RWPE1 (cell line): ENCODE results near the gene RNF130.
"Not testable (repeated sequence)": the region's sequence is repeated elsewhere in the genome, so short reads cannot be mapped to it uniquely, and the experiment has no call there.

Experiments used
- CTCF ChIA-PET: fragments of 350-600 bp; sonication (Branson Sonifier 250); formaldehyde crosslinking; extraction: SDS; loops from one replicate; lab custom pipeline; 2021; lab: Yijun Ruan, JAX
- POLR2A ChIA-PET: fragments of 400-600 bp; formaldehyde crosslinking; extraction: SDS; loops from one replicate; lab custom pipeline; 2020; ENCODE audit warnings: antibody characterized with exemption; ENCODE audit not compliant: low non-redundant PET; lab: Yijun Ruan, JAX
- DNase-seq: peaks from one replicate; pipeline ENCODE4 v3.0.0; 2012; ENCODE audit warnings: low spot score
- H3K27ac ChIP-seq: fragments of 450-650 bp; 2 replicates; pipeline ENCODE4 v1.5.1; 2017
- CTCF ChIP-seq: fragments of 450-650 bp; conservative IDR thresholded peaks from 2 replicates; pipeline ENCODE4 v1.5.1; 2017; ENCODE audit warnings: low read depth, mild to moderate bottlenecking

RNF130 gene

DNA sequence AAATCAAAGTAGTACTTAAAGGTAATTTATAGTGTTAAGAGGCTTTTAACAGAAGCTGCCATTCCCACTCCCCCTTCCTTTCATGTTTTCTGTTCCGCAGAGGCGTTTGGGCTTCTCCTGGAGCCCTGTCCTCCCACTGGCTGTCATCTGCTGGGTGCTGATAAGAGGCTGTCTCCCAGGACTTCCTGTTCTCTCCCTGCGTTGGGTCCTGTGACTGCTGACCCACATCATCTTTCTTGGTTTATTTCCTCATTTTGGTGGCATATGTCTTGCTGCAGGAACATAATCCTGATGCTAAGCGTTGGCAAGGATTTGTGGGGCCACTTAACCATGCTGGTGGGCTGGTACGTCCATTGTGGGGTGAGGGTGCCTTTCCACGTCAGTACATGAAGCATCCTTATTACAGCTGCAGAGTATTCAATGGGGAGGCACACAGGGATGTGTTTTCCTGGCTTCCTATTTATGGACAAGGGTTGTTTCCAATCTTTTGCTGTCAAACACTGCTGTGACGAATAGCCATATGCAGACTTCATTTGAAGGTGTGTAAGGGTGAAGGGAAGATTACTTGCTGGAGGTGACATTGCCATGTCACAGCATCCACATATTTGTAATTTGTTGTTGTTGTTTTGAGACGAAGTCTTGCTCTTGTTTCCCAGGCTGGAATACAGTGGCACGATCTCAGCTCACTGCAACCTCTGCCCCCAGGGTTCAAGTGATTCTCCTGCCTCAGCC is 22.3 kb upstream of the RNF130 start:
- CTCF ChIA-PET = interaction anchor here (0.6 kb wide), 1 partner anchor 137 kb away, joined by 4 read pairs; no protein-coding TSS in a partner anchor
- no peak for DNase-seq
- H3K27ac ChIP-seq = no peak overlapping the region
- POLR2A ChIA-PET = no interaction called here
- no peak for TF ChIP-seq CTCF

DNA sequence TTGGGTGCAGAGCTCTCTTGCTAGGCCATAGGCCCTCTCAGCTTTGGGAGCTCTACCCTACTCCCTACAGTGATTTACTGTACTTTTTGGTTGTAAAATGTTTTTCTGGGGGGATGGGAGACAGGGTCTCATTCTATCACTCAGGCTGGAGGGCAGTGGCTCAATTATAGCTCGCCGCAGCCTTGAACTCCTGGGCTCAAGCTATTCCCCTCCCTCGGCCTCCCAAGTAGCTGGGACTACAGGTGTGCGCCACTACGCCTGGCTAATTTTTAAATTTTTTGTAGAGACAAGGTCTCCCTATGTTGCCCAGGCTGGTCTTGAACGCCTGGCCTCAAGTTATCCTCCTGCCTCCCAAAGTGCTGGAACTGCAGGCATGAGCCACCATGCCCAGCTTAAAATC is 21.7 kb upstream of the RNF130 start:
- no peak for TF ChIP-seq CTCF
- DNase-seq = no peak
- POLR2A ChIA-PET = no interaction called here
- CTCF ChIA-PET = no interaction called here
- no peak overlapping the region for H3K27ac ChIP-seq

DNA sequence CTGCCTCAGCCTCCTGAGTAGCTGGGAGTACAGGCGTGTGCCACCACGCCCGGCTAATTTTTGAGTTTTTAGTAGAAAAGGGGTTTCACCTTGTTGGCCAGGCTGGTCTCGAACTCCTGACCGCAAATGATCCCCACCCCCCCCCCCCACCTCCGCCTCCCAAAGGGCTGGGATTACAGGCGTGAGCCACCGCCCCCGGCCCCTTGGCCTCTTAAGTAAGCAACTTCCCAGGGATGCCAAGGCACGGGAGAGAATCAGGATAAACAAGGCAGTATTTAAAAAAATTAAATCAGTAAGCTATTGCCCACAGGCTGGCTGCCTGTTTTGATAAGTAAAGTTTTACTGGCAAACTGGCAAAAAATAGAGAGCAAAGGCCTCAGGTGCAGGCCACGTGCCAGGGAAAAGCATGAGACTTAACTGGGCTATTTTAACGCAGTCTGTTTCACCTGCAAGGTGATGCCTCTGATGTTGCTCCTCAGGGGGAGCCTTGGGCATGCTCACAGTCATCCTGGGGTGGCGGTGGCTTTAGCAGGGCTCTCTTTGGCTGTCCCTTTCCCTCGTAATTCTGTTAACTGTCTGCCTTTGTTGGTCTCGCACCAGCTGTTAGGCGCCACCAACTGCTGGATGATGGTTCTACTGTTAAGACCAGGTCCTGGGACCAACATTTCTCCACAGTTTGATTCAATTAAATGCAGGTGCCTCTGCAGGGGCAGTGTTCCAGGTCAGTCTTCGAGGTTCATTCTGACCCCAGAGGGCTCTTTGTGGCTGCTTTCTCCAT is 19.4 kb upstream of the RNF130 start:
- TF ChIP-seq CTCF = peak; percentile 20
- no peak overlapping the region for H3K27ac ChIP-seq
- POLR2A ChIA-PET = no interaction called here
- CTCF ChIA-PET = interaction anchor here (0.5 to 1.8 kb wide), 11 partner anchors 11 to 842 kb away, joined by 3 to 7 read pairs (median 4); partner anchors contain the start of gene RASGEF1C
- no peak for DNase-seq

DNA sequence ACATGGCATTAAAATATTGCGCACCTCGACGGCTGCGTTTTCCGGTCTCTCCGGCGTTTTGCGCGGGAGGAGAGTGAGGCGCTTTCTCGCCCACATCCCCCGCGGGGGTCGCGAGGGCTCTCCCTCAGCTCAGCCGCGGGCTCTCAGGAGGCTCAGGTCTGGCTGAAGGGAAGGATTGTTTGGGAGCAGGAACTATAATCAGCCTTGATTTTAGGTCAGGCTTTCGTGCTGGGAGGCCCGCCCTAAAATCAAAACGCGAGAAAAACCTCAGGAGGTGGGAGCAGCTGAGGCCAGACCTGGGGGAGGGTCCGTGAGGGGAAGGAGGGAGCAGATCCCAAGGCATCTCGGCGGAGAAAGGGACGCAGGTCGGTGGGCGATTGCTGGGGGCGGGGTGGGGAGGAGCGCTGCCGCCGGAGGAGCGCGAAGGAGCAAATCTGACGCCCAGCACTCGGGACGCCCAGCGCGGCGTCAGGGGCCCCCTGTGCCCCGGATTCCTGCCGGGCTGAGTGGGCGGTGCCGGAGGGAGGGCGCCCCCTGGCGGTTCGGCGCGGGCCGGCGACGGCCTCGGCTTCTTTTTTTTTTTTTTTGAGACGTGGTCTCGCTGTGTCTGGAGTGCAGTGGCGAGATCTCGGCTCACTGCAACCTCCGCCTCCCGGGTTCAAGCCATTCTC is 18.7 kb upstream of the RNF130 start:
- peak; percentile 91 for TF ChIP-seq CTCF
- no peak overlapping the region for H3K27ac ChIP-seq
- POLR2A ChIA-PET = interaction anchor here (0.7 kb wide), 1 partner anchor 177 kb away, joined by 4 read pairs; no protein-coding TSS in a partner anchor
- peak; percentile 49 for DNase-seq
- CTCF ChIA-PET = interaction anchor here (0.5 to 1.8 kb wide), 12 partner anchors 9 to 841 kb away, joined by 3 to 7 read pairs (median 4); partner anchors contain the start of gene MAPK9

DNA sequence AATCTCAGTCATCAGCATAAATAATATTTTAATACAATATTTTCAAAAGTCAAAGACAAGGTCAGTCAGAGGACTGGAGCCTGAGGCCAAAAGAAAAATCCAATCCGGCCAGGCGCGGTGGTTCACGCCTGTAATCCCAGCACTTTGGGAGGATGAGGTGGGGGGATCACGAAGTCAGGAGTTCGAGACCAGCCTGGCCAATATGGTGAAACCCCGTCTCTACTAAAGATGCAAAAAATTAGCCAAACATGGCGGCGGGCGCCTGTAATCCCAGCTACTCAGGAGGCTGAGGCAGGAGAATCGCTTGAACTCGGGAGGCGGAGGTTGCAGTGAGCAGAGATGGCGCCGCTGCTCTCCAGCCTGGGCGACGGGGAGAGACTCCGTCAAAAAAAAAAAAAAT is 18.1 kb upstream of the RNF130 start:
- POLR2A ChIA-PET = interaction anchor here (0.7 kb wide), 1 partner anchor 176 kb away, joined by 4 read pairs; no protein-coding TSS in a partner anchor
- H3K27ac ChIP-seq = not testable (repeated sequence)

GRCh38 chr5:180088561-180088960 is 17.0 kb upstream of the RNF130 start:
- POLR2A ChIA-PET = no interaction called here
- no peak for TF ChIP-seq CTCF
- no peak for DNase-seq
- CTCF ChIA-PET = interaction anchor here (1.0 kb wide), 1 partner anchor 36 kb away, joined by 3 read pairs; no protein-coding TSS in a partner anchor
- no peak overlapping the region for H3K27ac ChIP-seq

More for the DNA sequence above, 18.1 kb upstream of the RNF130 start:
- CTCF ChIA-PET = interaction anchor here (0.5 to 1.0 kb wide), 7 partner anchors 8 to 270 kb away, joined by 3 to 5 read pairs (median 3); partner anchors contain the start of gene MAPK9
- DNase-seq = not testable (repeated sequence)
